ENCODE data around the gene MERTK.

MERTK gene

DNA sequence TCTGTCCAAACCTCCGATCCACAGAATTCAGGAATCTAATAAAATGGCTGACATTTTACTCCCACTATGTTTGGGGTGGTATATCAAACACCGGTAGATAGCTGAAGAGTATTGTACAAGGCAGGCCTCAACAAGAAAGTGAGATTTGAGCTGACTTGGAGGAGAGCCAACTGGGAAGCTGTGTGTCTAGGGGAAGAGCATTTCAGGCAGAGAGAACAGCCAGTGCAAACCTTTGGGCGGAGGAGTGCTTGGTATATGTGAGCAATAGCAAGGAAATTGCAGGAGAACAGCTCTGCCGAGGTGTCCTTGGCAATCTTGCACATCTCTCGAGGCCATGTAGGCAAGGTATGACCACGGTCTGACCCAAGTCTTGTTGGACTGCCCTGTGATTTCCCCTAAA, 1.8 kb upstream of the MERTK start:
- no peak overlapping the region for H3K4me3 ChIP-seq (ENCODE audit: low read depth, low read length)
- no peak for DNase-seq (ENCODE audit: low read depth)
- TF ChIP-seq, protein P1, sequence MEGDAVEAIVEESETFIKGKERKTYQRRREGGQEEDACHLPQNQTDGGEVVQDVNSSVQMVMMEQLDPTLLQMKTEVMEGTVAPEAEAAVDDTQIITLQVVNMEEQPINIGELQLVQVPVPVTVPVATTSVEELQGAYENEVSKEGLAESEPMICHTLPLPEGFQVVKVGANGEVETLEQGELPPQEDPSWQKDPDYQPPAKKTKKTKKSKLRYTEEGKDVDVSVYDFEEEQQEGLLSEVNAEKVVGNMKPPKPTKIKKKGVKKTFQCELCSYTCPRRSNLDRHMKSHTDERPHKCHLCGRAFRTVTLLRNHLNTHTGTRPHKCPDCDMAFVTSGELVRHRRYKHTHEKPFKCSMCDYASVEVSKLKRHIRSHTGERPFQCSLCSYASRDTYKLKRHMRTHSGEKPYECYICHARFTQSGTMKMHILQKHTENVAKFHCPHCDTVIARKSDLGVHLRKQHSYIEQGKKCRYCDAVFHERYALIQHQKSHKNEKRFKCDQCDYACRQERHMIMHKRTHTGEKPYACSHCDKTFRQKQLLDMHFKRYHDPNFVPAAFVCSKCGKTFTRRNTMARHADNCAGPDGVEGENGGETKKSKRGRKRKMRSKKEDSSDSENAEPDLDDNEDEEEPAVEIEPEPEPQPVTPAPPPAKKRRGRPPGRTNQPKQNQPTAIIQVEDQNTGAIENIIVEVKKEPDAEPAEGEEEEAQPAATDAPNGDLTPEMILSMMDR (IDR thresholded peaks at IDR 0.05; ENCODE audit: control insufficient read depth, extremely low read depth, insufficient read depth): no peak

DNA sequence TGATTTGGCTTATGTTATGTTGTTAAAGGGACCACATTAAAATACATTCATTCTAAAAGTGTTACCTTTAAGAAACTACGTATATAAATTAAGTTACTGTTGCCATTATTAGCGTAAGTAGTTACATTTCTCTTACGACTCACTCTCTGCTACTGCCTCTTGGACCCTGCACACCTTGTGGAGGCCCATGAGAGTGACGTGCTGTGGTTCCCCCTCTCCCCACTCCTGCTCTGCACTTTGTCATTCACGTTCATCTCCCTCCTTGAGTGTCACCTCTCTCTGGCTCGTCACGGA, 830 bp upstream of the MERTK start:
- H3K4me3 ChIP-seq (ENCODE audit: low read depth, low read length): peak overlapping the region; percentile 64
- no peak for DNase-seq (ENCODE audit: low read depth)
- TF ChIP-seq, protein P1 (IDR thresholded peaks at IDR 0.05; ENCODE audit: control insufficient read depth, extremely low read depth, insufficient read depth): no peak

DNA sequence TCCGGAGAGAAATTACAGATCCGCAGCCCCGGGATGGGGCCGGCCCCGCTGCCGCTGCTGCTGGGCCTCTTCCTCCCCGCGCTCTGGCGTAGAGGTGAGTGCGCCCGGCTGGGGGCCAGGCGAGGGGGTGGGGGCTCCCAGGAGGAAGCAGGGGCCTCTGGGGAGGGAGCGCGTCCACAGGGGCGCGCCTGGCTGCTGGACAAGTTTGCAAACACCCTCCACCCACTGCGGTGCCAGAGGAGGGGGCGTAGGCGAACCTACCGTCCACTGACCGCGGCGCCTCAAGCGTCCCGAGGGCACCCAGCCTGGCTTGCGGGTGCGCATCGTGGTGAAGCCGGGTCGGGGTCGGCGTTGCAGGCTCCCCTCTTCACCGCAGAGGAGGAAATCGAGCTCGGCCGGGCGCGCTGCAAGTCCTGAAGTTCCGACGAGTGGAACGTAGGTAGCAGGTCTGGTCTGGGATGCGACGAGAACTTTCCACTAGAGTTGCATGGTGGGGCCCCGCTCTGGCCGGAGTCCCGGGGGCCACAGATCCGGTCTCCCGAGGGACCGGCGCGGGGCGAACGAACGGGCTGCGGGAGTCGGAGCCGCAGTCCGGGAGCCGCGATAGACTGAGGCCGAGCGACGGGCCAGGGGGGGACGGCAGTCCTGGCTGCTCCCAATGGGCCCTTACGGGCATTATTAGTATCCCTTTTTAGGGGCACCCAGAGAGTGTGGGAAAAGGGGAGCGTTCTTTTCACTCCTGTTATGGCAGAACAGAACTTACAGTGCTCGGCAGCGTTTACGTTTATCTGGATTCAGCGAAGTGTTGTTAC, 502 bp downstream of the MERTK start:
- H3K4me3 ChIP-seq (ENCODE audit: low read depth, low read length): peak overlapping the region; percentile 61
- TF ChIP-seq, protein P1 (IDR thresholded peaks at IDR 0.05; ENCODE audit: control insufficient read depth, extremely low read depth, insufficient read depth): no peak
- no peak for DNase-seq (ENCODE audit: low read depth)

DNA sequence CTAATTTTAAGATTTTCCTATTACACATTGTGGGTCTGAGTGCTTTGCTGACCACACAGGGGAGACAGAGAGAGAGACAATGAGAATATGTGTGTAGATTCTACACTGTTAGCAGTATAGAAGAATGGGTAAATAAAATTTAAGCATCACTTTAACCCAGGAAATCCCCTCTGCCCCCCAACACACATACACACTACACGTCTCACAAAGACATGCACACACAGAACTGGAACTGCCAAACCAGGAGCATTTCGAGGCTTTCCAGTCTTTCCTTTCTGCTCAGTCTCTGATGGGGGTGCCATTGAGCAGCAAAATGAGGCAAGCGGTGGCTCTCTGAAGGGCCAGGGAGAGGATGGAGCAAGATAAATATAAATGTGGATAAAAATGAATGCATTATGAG, 2.5 kb downstream of the MERTK start:
- no peak for DNase-seq (ENCODE audit: low read depth)
- TF ChIP-seq, protein P1 (IDR thresholded peaks at IDR 0.05; ENCODE audit: control insufficient read depth, extremely low read depth, insufficient read depth): peak; percentile 49
- H3K4me3 ChIP-seq (ENCODE audit: low read depth, low read length): no peak overlapping the region

DNA sequence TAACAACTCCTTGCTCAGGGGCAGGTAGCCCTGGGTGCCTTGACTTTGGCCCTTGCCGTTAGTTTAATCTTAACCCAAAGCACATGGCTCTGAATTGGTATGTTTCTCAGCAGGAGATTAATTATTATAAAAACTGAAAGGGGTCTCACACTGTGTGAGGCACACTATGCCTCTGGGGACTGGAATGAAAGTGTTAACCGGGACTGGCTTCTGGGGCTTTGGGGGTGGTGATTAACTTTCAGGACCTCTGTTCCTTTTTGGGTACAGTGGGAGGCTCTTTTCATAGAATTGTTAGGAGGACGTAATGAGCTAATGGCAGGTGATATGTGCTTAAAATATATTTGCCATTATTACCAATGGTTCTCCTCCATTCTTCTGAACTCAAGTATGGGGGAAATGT, 5.1 kb downstream of the MERTK start:
- TF ChIP-seq, protein P1 (IDR thresholded peaks at IDR 0.05; ENCODE audit: control insufficient read depth, extremely low read depth, insufficient read depth): no peak
- DNase-seq (ENCODE audit: low read depth): no peak
- no peak overlapping the region for H3K4me3 ChIP-seq (ENCODE audit: low read depth, low read length)

DNA sequence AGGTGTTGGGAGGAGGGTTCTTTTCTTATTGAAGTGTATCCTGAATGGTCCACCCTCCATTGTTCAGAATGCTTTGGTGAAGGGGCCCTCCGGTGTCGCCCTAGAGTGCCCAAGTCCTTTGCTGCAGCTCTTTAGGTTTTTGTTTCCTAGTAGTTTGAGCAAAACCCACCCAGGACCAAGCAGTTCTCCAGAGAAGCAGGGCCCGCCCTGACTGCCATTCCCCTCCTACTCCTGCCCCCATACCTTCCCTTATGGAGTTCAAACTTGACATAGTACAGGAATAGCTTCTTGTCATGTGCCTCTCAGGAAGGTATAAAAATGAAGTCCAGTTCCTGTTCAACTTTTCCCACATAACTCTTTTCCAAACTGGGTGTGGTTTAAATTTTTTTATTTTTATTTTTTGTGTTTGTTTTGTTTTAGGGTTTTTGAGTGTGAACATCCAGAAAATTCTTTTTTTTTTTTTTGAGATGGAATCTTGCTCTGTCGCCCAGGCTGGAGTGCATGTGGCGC, 5.6 kb downstream of the MERTK start:
- TF ChIP-seq, protein P1 (IDR thresholded peaks at IDR 0.05; ENCODE audit: control insufficient read depth, extremely low read depth, insufficient read depth): no peak
- no peak overlapping the region for H3K4me3 ChIP-seq (ENCODE audit: low read depth, low read length)
- no peak for DNase-seq (ENCODE audit: low read depth)
